GM21526 (cell line): ENCODE measurements around the gene SCG5.

Experiments used
- ATAC-seq: cut with Tn5 transposase; IDR thresholded peaks from one replicate; pipeline ENCODE4 v1.9.1; 2021; ENCODE audit warnings: moderate library complexity; ENCODE audit not compliant: unreplicated experiment, low FRiP score

The SCG5 gene

DNA sequence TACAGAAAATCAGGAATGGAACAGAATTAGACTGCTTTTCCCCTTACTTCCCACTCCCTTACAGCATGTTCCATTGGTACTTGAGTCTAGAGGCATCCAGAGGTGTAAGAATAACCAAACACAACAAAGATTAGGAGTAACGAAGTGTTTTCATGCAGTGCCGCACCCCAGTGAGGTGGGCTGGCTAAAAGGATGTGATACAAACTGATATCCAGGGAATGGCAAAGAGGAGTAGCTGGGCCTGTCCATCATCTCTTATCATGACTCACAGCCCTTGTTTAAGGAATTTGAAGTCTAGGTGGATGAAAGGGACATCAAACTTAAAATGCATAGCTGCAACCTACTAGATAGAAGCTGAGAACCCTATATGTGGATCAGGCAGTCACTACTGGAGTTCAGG, 16.4 kb downstream of the SCG5 start:
- no peak for ATAC-seq

GRCh38 chr15:32659340-32660155, 18.0 kb downstream of the SCG5 start:
- no peak for ATAC-seq

DNA sequence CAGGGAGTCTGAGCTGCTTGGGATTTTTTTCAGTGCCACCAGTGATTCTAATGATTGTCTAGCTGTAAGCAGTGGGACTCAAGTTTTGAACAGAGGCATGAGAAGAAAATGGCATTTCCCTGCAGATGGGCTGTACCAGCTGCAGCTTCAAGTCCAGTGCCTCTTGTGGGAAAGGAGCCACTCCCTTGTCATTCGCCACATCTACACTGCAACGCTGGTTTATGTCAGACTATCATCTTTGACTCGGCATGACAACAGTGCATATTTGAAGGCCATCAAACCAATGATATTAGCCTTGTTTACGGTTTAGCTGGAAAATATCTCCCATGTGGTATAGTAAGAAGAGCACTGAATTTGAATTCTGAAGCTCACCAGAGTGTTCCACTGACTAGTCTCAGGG, 22.2 kb downstream of the SCG5 start:
- ATAC-seq: no peak

GRCh38 chr15:32664796-32665195, 23.3 kb downstream of the SCG5 start:
- no peak for ATAC-seq

DNA sequence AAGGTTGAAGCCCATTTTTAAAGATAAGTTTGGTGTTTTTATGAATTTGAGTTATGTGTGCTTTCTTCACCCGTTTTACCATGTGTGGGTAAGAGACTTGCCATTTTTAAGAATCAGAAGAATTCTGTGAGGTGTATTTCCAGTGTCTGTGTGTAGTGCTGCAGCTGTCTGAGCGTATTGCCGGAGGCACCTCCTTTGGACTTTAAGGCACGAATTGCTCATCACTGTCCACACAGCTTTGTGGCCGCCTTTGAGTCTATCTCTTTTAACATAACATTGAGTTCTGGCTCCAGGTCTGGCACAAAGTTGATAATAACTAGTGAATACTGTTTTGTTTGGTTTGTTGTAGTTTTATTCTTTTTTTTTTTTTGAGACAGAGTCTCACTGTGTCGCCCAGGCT, 25.8 kb downstream of the SCG5 start:
- ATAC-seq: no peak

GRCh38 chr15:32668942-32669341, 27.4 kb downstream of the SCG5 start:
- ATAC-seq: no peak

GRCh38 chr15:32669896-32670611, 28.5 kb downstream of the SCG5 start:
- no peak for ATAC-seq

GRCh38 chr15:32670623-32671022, 29.1 kb downstream of the SCG5 start:
- no peak for ATAC-seq

GRCh38 chr15:32671339-32672325, 30.1 kb downstream of the SCG5 start:
- no peak for ATAC-seq

GRCh38 chr15:32674681-32675080, 33.2 kb downstream of the SCG5 start:
- ATAC-seq: no peak

DNA sequence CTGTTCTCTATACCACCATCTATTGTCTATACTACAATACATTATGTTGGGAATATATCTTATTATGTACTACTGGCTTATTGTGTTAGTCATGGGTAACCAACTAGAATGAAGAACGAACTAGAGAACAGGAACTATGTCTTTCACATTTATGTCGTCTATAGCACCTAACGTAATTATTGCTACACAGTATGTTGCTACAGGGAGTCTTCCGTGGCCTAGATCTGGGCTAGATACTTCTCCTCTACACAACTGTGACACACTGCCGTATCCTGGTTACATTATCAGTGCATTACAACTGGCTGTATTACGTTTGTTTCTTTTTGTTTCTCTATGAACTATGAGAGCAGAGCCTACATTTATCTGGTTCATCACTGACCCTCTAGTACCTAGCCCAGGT, 34.0 kb downstream of the SCG5 start:
- no peak for ATAC-seq

GRCh38 chr15:32676169-32676568, 34.7 kb downstream of the SCG5 start:
- ATAC-seq: no peak

DNA sequence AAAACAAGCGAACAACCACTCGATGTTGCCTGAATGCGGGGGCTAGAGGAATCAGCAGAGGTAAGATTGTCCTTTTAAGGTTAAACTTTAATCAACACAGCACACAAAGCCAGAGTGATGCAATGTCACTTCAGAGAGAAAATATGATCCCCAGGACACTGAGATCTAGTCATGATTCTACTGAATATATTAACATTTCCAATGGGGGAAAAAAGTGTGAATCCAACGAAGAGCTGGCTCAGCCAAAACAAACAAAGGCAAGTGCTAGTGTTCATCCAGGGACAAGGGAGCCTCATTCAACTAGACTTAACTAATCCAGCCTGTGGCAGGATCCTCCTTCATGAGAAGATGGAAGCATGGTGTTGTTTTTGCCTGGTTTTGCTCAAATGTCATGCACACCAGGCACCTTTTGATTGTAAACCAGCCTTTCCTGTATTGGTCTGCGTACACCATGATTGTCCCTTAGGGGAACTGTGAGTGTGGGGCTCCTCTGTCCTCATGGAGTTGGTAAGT, 35.8 kb downstream of the SCG5 start:
- ATAC-seq: no peak

DNA sequence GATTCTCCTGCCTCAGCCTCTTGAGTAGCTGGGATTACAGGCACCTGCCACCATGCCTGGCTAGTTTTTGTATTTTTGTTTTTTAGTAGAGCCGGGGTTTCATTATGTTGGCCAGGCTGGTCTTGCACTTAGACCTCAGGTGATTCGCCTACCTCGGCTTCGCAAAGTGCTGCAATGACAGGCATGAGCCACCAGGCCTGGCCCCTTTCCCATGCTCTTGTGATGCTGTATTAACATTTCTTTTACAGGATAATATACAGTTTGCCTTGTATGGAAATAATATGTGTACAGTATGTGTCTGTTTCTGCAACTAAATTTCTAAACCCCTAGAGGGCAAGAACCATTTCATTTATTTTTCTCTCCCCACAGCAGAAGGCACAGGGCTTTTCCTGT, 37.8 kb downstream of the SCG5 start:
- ATAC-seq: no peak

DNA sequence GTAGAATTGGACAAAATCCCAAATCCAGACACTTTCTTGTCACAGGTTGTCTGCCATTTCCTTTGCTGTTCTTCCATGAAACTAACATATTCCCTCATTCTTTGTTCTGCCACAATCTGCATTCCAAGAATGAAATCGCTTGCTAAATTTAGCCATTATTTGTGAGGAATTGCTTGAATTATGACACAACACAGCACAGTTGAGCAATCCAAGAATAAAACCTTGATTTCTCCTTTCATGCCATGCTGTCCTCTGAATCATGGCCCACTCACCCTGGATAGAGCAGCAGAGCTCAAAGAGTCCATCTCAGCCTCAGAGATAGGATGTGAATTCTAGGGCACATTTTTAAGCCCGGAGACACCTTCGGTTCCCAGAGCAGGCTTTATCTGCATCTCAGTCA, 41.1 kb downstream of the SCG5 start:
- ATAC-seq: no peak

DNA sequence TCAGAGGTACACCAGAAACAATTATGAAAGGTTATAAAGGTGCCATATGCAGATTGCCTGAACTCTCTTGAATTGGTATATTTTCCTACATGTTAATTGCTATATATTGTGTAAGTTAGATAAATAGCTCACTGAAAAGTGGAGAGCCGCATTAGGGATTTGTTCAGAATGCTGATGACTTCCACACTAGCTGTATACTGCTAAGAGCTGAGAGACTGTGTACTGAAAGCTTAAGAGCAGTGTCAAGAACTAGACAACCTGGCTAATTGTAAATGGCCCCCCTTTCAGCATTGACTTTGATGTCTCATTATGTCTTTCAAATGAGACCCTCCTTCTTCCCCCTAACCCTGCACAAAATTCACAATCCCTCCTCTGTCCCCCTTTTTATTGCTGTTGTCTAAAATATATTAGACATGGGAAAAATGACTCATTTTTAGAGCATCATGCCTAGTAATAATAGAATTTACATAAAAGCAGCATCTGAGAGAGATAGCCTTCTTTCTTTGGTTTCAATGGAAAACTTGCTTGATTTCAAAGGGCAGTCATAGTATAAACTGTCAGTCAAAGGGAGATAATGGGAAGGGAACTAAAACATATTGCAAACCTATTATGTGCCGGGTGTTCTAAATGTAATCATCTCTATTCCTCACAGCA, 41.6 kb downstream of the SCG5 start:
- ATAC-seq: no peak

GRCh38 chr15:32683906-32684584, 42.5 kb downstream of the SCG5 start:
- no peak for ATAC-seq

DNA sequence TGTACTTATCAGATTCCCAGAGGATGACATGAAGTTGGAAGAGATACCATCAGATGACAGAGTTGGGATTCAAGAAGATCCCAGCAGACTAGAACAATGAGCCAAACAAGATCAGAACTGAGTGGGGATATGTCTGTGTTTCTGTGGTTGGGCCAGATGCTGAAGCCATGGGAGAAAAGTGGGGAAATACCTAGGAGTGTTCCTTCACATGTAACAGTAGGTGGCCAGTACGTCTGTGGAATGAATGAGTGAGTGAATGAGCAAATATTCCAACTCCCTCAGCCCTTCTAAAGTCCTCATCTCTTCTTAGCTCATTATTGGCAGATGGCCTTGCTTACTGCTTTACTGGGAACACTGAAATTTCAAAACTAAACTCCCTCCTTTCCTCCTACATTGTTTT, 44.1 kb downstream of the SCG5 start:
- no peak for ATAC-seq

- no peak for ATAC-seq
These were observed 46.0 kb downstream of the SCG5 start for GRCh38 chr15:32687556-32687955.
